ENCODE measurements around the gene SCMH1.
"Not testable (repeated sequence)": the region's sequence is repeated elsewhere in the genome, so short reads cannot be mapped to it uniquely, and the experiment has no call there.

The SCMH1 gene

DNA sequence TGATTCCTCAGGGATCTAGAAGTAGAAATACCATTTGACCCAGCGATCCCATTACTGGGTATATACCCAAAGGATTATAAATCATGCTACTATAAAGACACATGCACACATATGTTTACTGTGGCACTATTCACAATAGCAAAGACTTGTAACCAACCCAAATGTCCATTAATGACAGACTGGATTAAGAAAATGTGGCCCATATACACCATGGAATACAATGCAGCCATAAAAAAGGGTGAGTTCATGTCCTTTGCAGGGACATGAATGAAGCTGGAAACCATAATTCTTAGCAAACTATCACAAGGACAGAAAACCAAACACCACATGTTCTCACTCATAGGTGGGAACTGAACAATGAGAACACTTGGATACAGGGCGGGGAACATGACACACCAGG is 30.5 kb downstream of the SCMH1 start:
- DNase-seq (ENCODE audit: low spot score), result not testable (repeated sequence)

DNA sequence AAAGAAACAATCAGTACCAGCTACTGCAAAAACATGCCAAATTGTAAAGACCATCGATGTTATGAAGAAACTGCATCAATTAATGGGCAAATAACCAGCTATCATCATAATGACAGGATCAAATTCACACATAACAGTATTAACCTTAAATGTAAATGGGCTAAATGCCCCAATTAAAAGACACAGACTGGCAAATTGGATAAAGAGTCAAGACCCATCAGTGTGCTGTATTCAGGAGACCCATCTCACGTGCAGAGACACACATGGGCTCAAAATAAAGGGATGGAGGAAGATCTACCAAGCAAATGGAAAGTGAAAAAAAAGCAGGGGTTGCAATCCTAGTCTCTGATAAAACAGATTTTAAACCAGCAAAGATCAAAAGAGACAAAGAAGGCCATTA is 35.1 kb downstream of the SCMH1 start:
- not testable (repeated sequence) for DNase-seq (ENCODE audit: low spot score)

DNA sequence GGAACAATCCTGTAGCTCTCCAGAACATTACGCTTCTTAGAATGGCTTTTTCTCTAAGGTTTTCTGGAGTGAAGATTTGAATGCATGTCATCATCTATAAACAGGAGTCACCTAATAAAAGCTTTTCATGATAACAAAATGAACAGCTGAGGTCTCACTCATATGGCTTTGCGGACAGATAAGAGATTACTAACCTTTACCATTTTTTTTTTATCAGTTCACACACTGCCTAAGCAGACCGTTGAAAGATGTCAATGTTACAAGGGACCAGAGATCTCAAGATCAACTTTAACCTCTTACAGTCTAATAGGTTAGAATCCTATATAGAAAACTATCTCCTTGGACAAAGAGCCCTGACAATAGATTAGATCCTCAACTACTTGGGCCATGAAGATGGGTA is 41.4 kb downstream of the SCMH1 start:
- DNase-seq (ENCODE audit: low spot score), result no peak

DNA sequence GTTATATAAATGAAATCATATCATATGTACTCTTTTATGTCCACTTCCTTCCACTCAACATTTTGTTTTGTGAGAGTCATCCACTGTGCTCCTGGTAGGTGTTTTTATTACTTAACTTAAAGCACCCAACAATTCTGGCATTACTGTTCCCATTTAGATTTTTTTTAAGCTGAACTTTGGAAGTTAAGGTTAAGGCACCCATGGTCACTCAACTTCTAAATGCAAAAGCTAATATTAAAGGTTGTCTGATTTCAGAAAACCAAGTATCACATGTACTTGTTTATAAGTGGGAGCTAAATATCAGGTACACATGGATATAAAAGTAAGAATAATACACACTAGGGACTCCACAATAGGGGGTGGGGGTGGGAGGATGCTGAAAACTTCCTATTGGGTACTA is 42.7 kb downstream of the SCMH1 start:
- DNase-seq (ENCODE audit: low spot score), result no peak

DNA sequence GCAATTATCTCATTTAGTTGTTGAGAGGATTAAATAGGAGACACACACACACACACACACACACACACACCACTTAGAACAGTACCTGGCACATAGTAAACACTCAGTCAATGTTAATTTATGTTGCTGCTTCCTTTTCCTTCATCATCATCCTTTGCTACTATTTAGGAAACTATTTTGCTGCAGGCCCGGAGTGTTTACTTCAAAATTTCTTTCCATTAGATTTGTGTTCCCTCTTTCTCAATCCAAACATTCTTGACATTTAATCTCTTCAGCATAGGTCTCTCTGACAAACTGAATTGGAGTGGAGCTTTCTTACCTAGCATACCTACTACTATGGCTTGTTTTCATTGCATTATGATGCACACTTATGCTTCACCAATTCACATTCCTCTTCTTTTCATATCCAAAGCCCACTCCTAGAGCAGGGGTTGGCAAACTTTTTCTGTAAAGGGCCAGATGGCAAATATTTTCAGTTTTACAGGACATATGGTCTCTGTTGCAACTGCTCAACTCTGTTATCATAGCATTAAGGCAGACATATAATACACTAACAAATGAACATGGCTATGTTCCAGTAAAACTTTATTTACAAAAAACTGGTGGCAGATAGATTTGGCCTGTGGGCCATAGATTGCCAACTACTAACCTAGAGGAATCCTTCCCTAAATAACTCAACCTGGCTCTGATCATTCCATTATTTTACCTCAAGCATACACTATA is 49.5 kb downstream of the SCMH1 start:
- no peak for DNase-seq (ENCODE audit: low spot score)

DNA sequence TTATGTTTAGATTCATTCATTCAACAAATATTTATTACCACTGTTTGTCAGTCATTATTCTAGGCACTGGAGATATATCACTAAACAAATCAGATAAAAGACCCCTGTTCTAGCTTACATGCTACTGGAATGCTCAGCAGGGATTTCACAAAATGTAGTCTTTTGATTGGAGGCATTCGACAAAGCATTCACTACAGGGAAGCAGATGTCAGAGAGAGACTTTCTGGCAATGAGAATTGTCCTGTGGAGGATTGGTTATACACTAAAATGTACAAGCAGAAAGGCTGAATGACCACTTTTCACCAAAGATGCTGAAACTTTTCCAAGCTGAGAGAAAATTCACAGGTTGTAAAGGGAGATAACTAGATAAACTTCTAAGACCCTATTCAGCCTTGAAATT is 57.7 kb downstream of the SCMH1 start:
- peak; percentile 13 for DNase-seq (ENCODE audit: low spot score)

DNA sequence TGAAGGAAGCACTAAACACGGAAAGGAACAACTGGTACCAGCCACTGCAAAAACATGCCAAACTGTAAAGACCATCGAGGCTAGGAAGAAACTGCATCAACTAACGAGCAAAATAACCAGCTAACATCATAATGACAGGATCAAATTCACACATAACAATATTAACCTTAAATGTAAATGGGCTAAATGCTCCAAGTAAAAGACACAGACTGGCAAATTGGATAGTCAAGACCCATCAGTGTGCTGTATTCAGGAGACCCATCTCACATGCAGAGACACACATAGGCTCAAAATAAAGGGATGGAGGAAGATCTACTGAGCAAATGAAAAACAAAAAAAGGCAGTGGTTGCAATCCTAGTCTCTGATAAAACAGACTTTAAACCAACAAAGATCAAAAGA is 63.9 kb downstream of the SCMH1 start:
- not testable (repeated sequence) for DNase-seq (ENCODE audit: low spot score)

DNA sequence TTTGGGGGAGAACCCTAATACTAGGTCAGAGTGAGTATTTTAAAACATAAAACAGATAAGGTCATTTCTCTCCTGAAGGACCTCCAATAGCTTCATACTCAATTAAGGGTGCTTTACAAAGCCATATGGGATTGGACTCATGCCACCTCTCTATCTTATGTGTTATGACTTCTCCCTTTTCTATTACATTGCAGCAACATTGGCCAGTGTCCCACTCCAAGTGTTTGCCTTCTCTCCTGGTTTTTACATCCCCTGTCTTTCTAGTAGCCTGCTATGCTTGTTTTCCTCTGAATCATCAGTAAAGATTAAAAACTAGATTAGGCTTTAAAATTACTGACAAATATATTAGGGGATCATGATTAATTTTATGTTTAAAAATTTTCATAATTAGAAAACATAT is 66.6 kb downstream of the SCMH1 start:
- no peak for DNase-seq (ENCODE audit: low spot score)

DNA sequence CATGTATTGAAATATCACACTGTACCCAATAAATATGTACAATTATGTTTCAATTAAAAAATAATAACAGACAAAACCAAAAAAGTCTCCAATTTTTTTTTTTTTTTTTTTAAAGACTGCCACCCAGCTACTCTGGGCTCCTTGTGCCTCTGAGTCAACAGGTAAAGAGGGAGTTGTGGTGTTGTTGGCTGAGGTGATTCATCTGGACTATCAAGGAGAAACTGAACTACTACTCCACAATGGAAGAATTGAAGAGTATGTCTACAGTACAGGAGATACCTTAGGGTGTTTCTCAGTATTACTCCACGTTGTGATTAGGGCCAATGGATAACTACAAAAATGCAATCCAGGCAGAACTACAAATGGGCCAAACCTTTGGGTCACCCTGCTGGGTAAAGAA is 67.9 kb downstream of the SCMH1 start:
- DNase-seq (ENCODE audit: low spot score), result no peak

DNA sequence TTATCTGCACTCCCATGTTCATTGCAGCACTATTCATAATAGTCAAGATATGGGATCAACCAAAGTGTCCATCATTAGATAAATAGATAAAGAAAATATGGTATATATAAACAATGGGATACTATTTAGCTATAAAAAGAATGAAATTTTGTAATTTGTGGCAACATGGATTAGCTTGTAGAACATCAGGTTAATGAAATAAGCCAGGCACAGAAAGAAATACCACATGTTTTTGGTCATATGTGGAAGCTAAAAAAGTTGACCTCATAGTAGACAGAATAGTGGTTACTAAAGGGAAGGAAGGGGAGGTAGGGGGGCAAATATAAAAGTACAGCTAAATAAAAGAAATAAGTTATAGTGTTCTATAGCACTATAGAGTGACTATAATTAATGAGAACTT is 68.5 kb downstream of the SCMH1 start:
- no peak for DNase-seq (ENCODE audit: low spot score)

DNA sequence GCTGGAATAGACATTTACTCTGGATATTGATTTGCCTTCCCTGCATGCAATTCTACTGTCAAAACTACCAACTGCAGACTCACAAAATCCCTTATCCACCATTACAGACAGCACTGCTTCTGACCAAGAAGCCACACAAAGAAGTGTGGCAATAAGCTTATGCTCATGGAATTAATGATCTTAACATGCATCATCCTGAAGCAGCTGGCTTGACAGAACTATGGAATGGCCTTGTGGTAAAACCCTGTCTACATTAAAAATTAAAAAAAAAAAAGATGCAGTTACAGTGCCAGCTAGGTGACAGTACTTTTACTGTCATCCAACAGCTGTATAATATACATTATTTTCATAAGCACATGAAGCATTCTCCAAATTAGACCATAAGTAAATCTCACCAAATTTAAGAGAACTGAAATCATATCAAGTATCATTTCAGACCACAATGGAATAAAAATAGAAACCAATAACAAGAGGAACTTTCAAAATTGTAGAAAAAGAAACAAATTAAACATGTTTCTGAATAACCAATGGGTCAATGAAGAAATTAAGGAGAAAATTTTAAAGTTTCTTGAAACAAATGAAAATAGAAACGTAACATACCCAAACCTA is 70.7 kb downstream of the SCMH1 start:
- DNase-seq (ENCODE audit: low spot score), result no peak

DNA sequence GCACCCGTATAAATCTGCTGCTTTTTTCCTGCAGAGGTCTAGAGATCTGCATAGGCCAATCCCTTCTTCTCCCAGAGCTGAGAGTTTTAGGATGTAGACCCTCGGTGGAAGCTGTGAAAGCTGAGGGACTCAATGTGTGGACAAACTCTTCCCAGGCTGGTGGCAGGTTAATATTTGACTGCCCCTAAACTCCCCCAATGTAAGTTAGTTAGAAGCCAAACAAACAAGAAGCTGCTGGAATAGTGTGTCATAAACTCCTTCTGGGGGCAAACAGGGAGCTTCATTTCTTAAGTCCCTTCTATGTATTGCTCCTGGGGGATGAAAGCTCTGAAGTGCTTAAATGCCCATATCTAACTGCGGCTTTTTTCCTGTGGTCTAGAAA is 72.3 kb downstream of the SCMH1 start:
- DNase-seq (ENCODE audit: low spot score), result no peak

DNA sequence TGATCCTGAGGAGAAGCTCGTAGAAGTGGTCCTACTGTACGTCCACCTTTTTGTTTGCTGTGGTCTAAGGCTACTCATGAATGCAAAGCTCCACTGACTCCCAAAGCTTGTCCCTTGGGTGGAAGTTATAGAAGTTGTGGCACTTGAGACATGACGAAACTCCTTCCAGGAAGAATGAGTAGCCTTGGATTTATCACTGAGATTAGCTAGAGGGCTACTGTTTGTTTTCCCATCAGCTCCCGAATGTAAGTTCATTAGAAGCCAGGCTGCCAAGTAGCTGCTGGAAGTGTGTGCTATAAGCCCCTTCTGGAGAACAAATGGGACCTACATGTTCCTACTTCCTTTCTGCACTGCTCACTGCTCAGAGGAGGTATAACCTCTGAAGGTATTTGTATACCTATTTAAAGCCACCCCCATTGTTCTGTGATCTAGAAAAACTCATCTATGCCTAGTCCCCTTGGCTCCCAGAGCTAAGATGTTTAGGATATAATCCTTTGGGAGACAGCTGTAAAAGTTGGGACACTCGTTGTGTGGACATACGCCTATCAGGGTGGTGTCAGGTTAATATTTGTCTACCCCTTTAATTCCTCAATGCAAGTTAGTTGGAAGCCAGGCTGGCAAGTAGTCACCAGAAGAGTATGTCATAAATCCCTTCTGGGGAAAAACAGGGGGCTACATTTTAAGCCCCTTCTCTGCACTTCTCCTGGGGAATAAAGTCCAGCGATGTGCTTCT is 72.9 kb downstream of the SCMH1 start:
- no peak for DNase-seq (ENCODE audit: low spot score)

DNA sequence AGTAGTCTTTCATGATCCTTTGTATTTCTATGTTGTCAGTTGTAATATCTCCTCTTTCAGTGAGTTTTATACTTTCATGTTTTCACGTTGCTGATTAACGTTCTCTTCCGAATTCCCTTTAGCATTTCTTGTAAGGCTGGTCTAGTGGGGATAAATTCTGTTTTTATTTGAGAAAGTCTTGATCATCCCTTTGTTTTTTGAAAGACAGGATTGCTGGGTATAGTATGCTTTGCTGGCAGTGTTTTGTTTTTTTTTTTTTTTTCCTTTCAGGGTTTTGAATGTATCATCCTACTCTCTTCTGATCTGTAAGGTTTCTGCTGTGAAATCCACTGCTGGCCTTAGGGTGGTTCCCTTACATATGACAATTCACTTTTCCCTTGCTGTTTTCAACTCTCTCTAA is 74.4 kb downstream of the SCMH1 start:
- no peak for DNase-seq (ENCODE audit: low spot score)

DNA sequence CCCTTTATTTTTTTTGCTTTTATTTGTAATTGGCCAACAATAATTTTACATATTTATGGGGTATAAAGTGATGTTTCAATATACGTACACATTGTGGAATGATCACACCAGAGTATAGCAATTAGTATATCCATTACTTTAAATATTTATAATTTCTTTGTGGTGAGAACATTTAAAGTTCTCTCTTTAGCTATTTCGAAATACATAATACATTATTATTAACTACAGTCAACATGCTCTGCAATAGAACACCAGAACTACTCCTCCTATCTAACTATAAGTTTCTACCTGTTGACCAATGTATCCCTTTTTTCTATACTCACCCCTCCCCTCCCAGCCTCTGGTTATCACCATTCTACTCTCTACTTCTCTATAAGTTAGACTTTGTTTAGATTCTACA is 77.4 kb downstream of the SCMH1 start:
- no peak for DNase-seq (ENCODE audit: low spot score)

DNA sequence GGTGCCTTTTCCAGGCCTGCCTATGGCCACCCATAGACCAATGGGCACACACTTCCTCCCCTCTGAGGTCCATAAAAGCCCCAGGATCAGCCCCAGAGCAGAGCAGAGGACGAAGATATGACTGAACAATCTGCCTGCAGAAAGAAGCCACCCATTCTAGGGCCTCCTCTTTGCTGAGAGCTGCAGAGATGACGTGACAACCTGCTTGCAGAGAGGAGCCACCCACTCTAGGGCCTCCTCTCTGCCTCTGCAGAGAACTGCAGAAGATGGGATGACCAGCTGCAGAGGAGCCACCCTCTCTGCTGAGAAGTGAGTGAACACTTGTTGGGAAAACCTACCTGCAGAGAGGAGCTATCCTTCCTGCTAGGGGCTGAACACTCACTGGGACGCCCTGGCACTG is 79.7 kb downstream of the SCMH1 start:
- DNase-seq (ENCODE audit: low spot score), result no peak

DNA sequence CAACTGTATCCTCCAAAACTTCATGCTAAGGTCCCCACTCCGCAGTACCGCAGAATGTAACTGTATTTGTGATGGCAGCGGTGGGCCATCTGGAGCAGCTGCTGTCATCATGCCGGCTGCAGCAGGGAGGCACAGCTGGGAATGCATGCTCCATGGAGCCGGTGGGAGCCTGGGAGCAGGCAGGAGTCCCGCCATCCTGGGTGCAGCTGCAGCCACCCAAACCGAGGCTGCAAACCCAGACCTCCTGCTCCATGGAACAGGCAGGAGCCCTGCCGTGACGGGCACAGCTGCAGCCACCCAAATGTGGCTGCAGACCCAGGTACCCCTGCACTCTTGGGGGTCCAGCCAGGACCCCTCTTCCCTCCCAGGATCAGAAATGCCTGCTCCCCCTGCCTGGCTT is 80.3 kb downstream of the SCMH1 start:
- DNase-seq (ENCODE audit: low spot score), result no peak

DNA sequence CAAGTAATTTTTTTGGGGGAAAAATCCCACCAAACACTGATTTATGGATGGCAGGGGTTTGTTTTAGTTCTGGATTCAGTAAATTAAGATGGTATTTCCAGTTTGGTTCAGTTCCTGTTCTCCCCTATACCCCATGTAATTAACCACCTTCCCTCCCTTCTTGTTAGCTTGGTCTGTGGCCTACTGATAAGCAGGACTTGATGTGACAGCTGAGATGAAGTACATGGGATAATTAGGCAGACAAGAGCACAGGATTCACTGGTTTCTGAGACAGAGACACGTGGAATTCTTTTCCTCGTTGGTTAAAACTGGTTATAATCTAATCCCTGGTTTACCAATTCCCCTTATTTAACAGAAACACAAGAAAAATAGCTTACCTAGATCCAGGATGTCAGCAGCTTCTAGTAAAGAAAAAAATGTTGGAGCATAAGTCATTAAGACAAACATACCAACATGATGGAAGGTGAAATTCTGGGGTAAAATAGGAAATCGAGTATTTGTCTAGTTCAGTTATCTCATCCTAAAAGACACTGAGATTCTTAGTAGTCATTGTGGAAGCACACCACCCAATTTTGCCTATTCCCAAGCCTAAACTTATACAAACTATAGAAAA is 81.5 kb downstream of the SCMH1 start:
- DNase-seq (ENCODE audit: low spot score), result no peak

DNA sequence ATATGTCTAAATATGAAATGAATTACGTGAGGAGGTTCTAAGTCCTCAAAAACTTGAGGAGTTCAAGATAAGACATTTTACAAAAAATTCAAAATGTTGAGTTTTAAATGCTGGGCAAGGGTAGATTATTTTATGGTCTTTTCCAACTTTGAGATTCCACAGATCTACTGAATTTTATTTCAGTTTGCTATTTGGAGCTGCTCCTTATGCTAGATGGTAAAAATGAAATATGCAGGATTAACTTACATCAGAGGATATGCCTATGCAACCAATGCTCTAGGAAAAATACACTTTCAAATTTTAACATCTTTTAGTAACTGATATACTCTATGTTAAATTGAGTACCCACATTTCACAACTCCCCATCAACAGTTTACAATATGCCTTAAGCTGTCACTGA is 83.1 kb downstream of the SCMH1 start:
- DNase-seq (ENCODE audit: low spot score), result no peak

DNA sequence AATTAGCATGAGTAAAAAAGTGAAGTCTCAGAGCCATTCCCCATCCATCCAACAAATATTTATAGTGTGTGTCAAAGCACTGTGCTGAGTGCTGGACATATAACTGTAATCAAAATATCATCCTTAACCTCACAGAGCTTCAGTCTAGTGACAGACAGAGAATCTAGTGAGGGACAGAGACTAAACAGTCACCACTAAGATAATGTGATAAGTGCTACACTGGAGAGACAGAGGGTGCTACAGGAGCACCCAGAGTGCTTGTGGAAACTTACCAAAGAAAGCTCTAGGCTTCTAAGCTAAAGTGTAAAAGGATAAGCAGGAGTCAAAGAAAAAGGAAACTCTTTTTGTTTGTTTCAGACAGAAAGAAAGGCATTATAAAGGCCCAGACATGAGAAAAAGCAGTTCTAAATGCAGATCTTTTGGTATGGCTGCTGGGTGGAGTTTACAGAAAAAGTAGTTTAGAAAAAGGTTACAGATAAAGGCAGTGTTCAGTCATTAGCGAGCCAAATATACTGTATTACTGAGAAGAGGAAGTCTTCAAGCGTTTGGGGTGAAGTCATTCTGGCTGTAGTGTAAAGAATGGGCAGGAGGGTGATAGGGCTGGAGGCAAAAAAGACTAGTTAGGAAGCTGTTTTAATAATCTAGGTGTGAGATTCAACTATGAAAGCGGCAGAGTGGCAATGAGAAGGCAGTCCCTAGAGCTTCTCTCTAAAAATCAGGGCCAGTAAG is 83.8 kb downstream of the SCMH1 start:
- no peak for DNase-seq (ENCODE audit: low spot score)

DNA sequence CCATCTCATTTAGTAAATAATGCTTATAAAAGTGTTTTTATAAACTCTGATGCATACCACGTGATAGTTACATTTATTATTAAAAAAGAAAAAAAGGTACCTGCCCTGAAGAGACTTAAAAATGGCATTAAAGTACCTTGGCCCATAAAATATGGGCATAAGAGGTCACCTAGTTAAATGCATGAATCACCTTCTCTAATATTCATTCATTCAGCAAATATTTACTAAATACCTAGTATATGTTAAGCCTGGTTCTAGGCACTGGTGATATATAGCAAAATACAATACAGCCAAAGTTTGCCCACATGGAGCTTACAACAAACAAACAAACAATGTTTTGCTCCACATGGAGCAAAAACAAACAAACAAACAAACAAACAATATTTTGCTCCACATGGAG is 87.0 kb downstream of the SCMH1 start:
- no peak for DNase-seq (ENCODE audit: low spot score)

DNA sequence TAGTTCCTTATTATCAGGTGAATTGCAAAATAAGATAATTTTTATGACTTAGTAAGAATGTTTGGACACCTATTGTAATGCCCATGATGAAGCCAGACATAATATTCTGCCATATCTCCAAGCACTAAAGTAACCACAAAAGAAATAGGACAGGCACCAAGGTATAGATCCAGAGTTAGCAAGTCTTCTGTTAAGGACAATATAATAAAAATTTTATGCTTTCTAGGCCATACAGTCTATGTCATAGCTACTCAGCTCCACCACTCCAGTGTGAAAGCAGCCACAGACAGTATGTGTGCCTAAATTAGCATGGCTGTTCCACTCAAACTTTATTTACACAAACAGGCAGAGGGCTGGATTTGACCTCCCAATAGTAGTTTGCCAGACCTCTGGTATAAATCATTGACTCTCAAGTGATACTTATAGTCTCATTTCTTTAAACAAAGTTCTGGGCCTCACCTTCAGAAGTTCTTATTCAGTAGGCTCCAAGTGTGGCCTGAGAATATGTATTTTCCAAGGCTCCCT is 88.3 kb downstream of the SCMH1 start:
- no peak for DNase-seq (ENCODE audit: low spot score)
